Esophagus muscularis mucosa (tissue), 4 donors: ENCODE measurements around the gene FXYD2. TPM values are rescaled to one million over a fixed set of nuclear protein-coding genes. Genes with fewer than 3 reads are reported as not detected.

ENCODE experiments used
- DNase-seq: peaks from one replicate; pipeline ENCODE4 v3.0.0-alpha.2; 2017; ENCODE audit errors: extremely low spot score
- H3K27ac ChIP-seq, 4 donors: fragments of 200-600 bp; sonication (generic); replicated peaks in 1 of 4; 1 replicate in 3 of 4; 2 replicates in 1 of 4; pipeline ENCODE4 v1.5.1; 2016 to 2019; ENCODE audit warnings: mild to moderate bottlenecking in 1 of 4
- H3K27me3 ChIP-seq, 4 donors: fragments of 200-600 bp; sonication (generic); one replicate each; pipeline versions ENCODE4 v1.5.1 to v1.6.0; 2016 to 2019
- H3K36me3 ChIP-seq, 4 donors: fragments of 200-600 bp; sonication (generic); one replicate each; pipeline ENCODE4 v1.5.1; 2016 to 2019
- H3K4me1 ChIP-seq, 4 donors: fragments of 200-600 bp; sonication (generic); one replicate each; pipeline ENCODE4 v1.5.1; 2016 to 2019
- H3K4me3 ChIP-seq, 4 donors: fragments of 200-600 bp; sonication (generic); 1 replicate in 2 of 4; 2 replicates in 2 of 4; pipeline ENCODE4 v1.5.1; 2016 to 2019; ENCODE audit warnings: mild to moderate bottlenecking in 4 of 4, moderate library complexity in 1 of 4
- H3K9me3 ChIP-seq, 4 donors: fragments of 200-600 bp; sonication (generic); 1 replicate in 3 of 4; 2 replicates in 1 of 4; pipeline ENCODE4 v1.5.1; 2016 to 2019
- CTCF ChIP-seq, 3 experiments: fragments of 200-600 bp in 2 of 3; fragments of 450-650 bp in 1 of 3; sonication (generic) in 2 of 3; IDR thresholded peaks; one replicate each; pipeline ENCODE4 v1.5.1; 2017 to 2019; ENCODE audit warnings: antibody characterized with exemption in 3 of 3, mild to moderate bottlenecking in 2 of 3, moderate library complexity in 1 of 3
- EP300 ChIP-seq: sonication (generic); formaldehyde crosslinking; IDR thresholded peaks from one replicate; pipeline ENCODE4 v1.6.1; 2017; ENCODE audit warnings: antibody characterized with exemption
- POLR2A ChIP-seq: fragments of 450-650 bp; IDR thresholded peaks from one replicate; pipeline ENCODE4 v1.6.1; 2017; ENCODE audit warnings: antibody characterized with exemption, moderate library complexity, mild to moderate bottlenecking, low read depth
- POLR2AphosphoS5 ChIP-seq, 2 donors: sonication (generic); formaldehyde crosslinking; IDR thresholded peaks; one replicate each; pipeline ENCODE4 v1.6.1; 2017; ENCODE audit warnings: antibody characterized with exemption in 2 of 2
- WGBS: methylation state at CpG from one replicate; pipeline ENCODE4 v1.1.5; 2018; 5-methylcytosine and 5-hydroxymethylcytosine counted together
- intact Hi-C: fragments of 100-400 bp; cut with DNase I; formaldehyde crosslinking; loops from one replicate; pipeline ENCODE4 v1.15.1; 2023
- total RNA-seq, 4 donors: library from RNA; depleted of rRNA; stranded (reverse); fragments of >200 nt; gene quantifications; one replicate each; pipeline versions ENCODE4 v1.1.0 to v1.2.1, GENCODE V29; 2016

FXYD2 gene
- total RNA-seq, 4 donors from 2014 or later, result 0.52 to 5.8 (median 3.7) TPM

GRCh38 chr11:117871160-117871559 is 46.6 kb upstream of the FXYD2 start:
- Histone ChIP-seq H3K36me3 (no peaks in the 10 kb centered on the region), H3K9me3 (no peaks in the 10 kb centered on the region), H3K27me3 (peaks cover 0 to 6% (median 3%) of the 10 kb centered on the region in 4 donors), H3K27ac (peak overlapping the region in 1 of 4 donors; percentile 81), H3K4me3 (no peak overlapping the region), H3K4me1 (peaks cover 54 to 89% (median 76%) of the 10 kb centered on the region in 4 donors)
- no peak for DNase-seq
- TF ChIP-seq POLR2AphosphoS5 (IDR thresholded peaks at IDR 0.05) (no peak), EP300 (no peak), CTCF (IDR thresholded peaks at IDR 0.05) (no peak), POLR2A (no peak)
- intact Hi-C loops, result no loop called here
- WGBS, result 90% methylated on average over 13 of the region's 18 CpGs

GRCh38 chr11:117870103-117870952 is 45.8 kb upstream of the FXYD2 start:
- no peaks in the 10 kb centered on the region for H3K27me3 ChIP-seq
- H3K36me3 ChIP-seq, result no peaks in the 10 kb centered on the region
- TF ChIP-seq CTCF (IDR thresholded peaks at IDR 0.05) (no peak), POLR2A (no peak), EP300 (no peak), POLR2AphosphoS5 (IDR thresholded peaks at IDR 0.05) (no peak)
- DNase-seq, result no peak
- H3K4me1 ChIP-seq, result peaks cover 47 to 80% (median 68%) of the 10 kb centered on the region in 4 donors
- intact Hi-C loops, result no loop called here
- 80% methylated on average over 6 of the region's 9 CpGs for WGBS
- H3K27ac ChIP-seq, result peak overlapping the region in 3 of 4 donors; percentile 40 to 81 (median 47)
- no peaks in the 10 kb centered on the region for H3K9me3 ChIP-seq
- no peak overlapping the region for H3K4me3 ChIP-seq

GRCh38 chr11:117869604-117870003 is 45.1 kb upstream of the FXYD2 start:
- H3K4me1 ChIP-seq, result peaks cover 41 to 73% (median 60%) of the 10 kb centered on the region in 4 donors

GRCh38 chr11:117868815-117869561 is 44.4 kb upstream of the FXYD2 start:
- WGBS, result 77% methylated on average over 17 of the region's 17 CpGs
- Histone ChIP-seq H3K4me3 (no peak overlapping the region), H3K4me1 (peaks cover 36 to 67% (median 54%) of the 10 kb centered on the region in 4 donors), H3K27ac (peak overlapping the region in 3 of 4 donors; percentile 31 to 81 (median 47)), H3K27me3 (no peaks in the 10 kb centered on the region), H3K9me3 (no peaks in the 10 kb centered on the region), H3K36me3 (no peaks in the 10 kb centered on the region)
- peak; percentile 87 for DNase-seq
- no peak for TF ChIP-seq POLR2A
- no peak for TF ChIP-seq CTCF (IDR thresholded peaks at IDR 0.05)
- no peak for TF ChIP-seq EP300
- no peak for TF ChIP-seq POLR2AphosphoS5 (IDR thresholded peaks at IDR 0.05)
- intact Hi-C loops, result no loop called here

More at GRCh38 chr11:117869604-117870003, 45.1 kb upstream of the FXYD2 start:
- no peaks in the 10 kb centered on the region for H3K9me3 ChIP-seq
- intact Hi-C loops, result no loop called here
- no peaks in the 10 kb centered on the region for H3K36me3 ChIP-seq
- TF ChIP-seq EP300, result no peak
- TF ChIP-seq POLR2AphosphoS5 (IDR thresholded peaks at IDR 0.05), result no peak
- no peak for TF ChIP-seq CTCF (IDR thresholded peaks at IDR 0.05)
- no peak for TF ChIP-seq POLR2A
- H3K4me3 ChIP-seq, result no peak overlapping the region
- H3K27ac ChIP-seq, result peak overlapping the region in 3 of 4 donors; percentile 40 to 81 (median 47)
- WGBS, result 50% methylated on average over 4 of the region's 4 CpGs
- H3K27me3 ChIP-seq, result no peaks in the 10 kb centered on the region
- DNase-seq, result no peak
